Ishikawa (cell line): ENCODE data around the gene KRTAP4-9.

ENCODE experiments used
- CEBPB ChIP-seq: IDR thresholded peaks from 2 replicates; pipeline ENCODE4 v1.6.1; 2012
- RAD21 ChIP-seq: IDR thresholded peaks from 2 replicates; pipeline ENCODE4 v1.6.1; 2012; ENCODE audit warnings: low read depth

DNA sequence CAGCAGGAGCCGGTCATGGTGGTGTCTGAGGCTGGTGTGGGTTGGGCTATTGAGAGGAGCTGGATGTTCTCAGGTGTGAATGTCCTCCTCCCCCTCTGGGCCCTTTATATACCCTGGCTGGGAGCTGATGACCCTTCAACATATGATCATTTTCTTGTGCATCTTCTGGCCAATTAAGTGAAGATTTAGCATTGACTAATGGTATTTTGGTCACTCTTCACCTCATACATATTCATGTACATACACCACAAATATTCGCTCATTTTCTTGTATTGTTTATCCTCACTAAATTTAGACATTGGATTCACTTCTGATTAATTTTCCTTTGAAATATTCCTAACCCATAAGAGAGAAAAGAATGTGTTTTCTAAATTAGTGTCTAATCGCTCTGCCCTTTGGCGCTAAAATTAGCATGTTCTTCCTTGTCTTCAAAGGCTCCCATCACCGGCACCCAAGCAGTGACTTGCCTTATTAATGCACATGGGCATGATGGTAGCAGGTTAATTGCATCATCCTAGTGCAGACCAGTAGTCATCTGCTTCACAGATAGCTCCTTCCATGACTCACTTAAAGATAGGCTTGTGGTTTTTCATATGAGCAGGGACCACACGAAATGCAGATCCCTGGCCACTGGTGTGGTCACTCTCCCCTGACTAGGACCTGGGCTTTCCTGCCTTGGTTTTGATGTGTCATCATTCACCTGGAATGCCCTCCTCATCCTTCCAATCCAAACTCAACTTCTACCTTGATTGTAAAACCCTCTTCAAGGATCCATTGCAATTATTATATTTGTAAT, 39.2 kb upstream of the KRTAP4-9 start, which contains the start of gene KRTAP2-4:
- no peak for TF ChIP-seq RAD21
- TF ChIP-seq CEBPB, result no peak
